H1 (cell line): ENCODE results near the gene ADGRG1. TPM values are rescaled to one million over a fixed set of nuclear protein-coding genes. Genes with fewer than 3 reads are reported as not detected.

ENCODE experiments used
- CTCF ChIA-PET: fragments of 300-600 bp; sonication (Branson Sonifier 250); formaldehyde crosslinking; loops from one replicate; lab custom pipeline; 2021; ENCODE audit not compliant: partially characterized antibody; lab: Charles Lee
- POLR2A ChIA-PET: fragments of 300-600 bp; sonication (Branson Sonifier 250); formaldehyde crosslinking; loops from one replicate; lab custom pipeline; 2021; ENCODE audit warnings: inconsistent platforms; ENCODE audit not compliant: partially characterized antibody; lab: Charles Lee
- DNase-seq, 2 experiments: peaks; one replicate each; pipeline versions ENCODE4 v3.0.0 to v3.0.0-alpha.2; 2010 to 2022; ENCODE audit warnings: low spot score in 2 of 2, low read depth in 1 of 2, mixed read lengths in 1 of 2
- FAIRE-seq: peaks from 2 replicates; lab custom pipeline; 2011; peaks lifted over from hg19 to GRCh38; lab: Jason Lieb, UNC
- H2AFZ ChIP-seq: 2 replicates; pipeline ENCODE4 v1.8.1; 2012; ENCODE audit warnings: low read length, inconsistent platforms
- H2AK5ac ChIP-seq: 2 replicates; pipeline ENCODE4 v1.6.1; 2013; ENCODE audit warnings: low read depth, low read length
- H2BK120ac ChIP-seq: replicated peaks from 2 replicates; pipeline ENCODE3; 2013; ENCODE audit warnings: low read depth, low read length, inconsistent platforms
- H2BK12ac ChIP-seq: 2 replicates; pipeline ENCODE4 v1.6.1; 2013; ENCODE audit warnings: low read depth, low read length
- H2BK15ac ChIP-seq: 2 replicates; pipeline ENCODE4 v1.6.1; 2013; ENCODE audit warnings: low read length
- H2BK20ac ChIP-seq: 2 replicates; pipeline ENCODE4 v1.6.1; 2013; ENCODE audit warnings: low read length
- H2BK5ac ChIP-seq: 2 replicates; pipeline ENCODE4 v1.6.1; 2013; ENCODE audit warnings: low read depth, low read length
- H3K14ac ChIP-seq: 2 replicates; pipeline ENCODE4 v1.6.1; 2013; ENCODE audit warnings: inconsistent platforms; ENCODE audit not compliant: insufficient read length
- H3K18ac ChIP-seq: 2 replicates; pipeline ENCODE4 v1.6.1; 2013; ENCODE audit warnings: low read length; ENCODE audit errors: extremely low read depth
- H3K23ac ChIP-seq: 2 replicates; pipeline ENCODE4 v1.6.1; 2013; ENCODE audit warnings: inconsistent platforms; ENCODE audit not compliant: insufficient read length
- H3K23me2 ChIP-seq: 2 replicates; pipeline ENCODE4 v1.6.1; 2013; ENCODE audit warnings: low read depth, low read length
- H3K27ac ChIP-seq: 2 replicates; pipeline ENCODE4 v1.6.1; 2011; ENCODE audit warnings: low read depth, low read length, inconsistent platforms
- H3K27me3 ChIP-seq, 4 experiments: replicated peaks in 1 of 4; 1 replicate in 1 of 4; 2 replicates in 3 of 4; pipeline versions ENCODE4 v1.6.1 to v1.8.1; 2011 to 2013; ENCODE audit warnings: low read length in 3 of 4, mild to moderate bottlenecking in 3 of 4, inconsistent platforms in 2 of 4, mixed read lengths in 2 of 4, moderate library complexity in 1 of 4; ENCODE audit not compliant: control insufficient read depth in 3 of 4, insufficient read depth in 3 of 4; ENCODE audit errors: extremely low read depth in 1 of 4
- H3K36me3 ChIP-seq, 4 experiments: 2 replicates each; pipeline versions ENCODE4 v1.6.1 to v1.8.1; 2011 to 2013; ENCODE audit warnings: mild to moderate bottlenecking in 4 of 4, low read length in 3 of 4, moderate library complexity in 2 of 4, control low read depth in 1 of 4, inconsistent platforms in 1 of 4; ENCODE audit not compliant: insufficient read depth in 4 of 4, control insufficient read depth in 2 of 4
- H3K4ac ChIP-seq: replicated peaks from 2 replicates; pipeline ENCODE3; 2013; ENCODE audit warnings: low read length, low read depth, mixed read lengths, inconsistent platforms; ENCODE audit not compliant: insufficient read length
- H3K4me1 ChIP-seq, 4 experiments: replicated peaks in 1 of 4; 1 replicate in 1 of 4; 2 replicates in 3 of 4; pipeline versions ENCODE4 v1.6.1 to v1.8.1; 2011 to 2013; ENCODE audit warnings: low read length in 3 of 4, inconsistent platforms in 2 of 4, mixed read lengths in 1 of 4; ENCODE audit not compliant: insufficient read depth in 4 of 4, control insufficient read depth in 3 of 4
- H3K4me2 ChIP-seq, 2 experiments: 2 replicates each; pipeline versions ENCODE4 v1.6.1 to v1.8.1; 2011 to 2013; ENCODE audit warnings: low read depth in 2 of 2, low read length in 2 of 2, control low read depth in 1 of 2, inconsistent platforms in 1 of 2, mild to moderate bottlenecking in 1 of 2; ENCODE audit not compliant: insufficient read depth in 1 of 2
- H3K4me3 ChIP-seq, 4 experiments: fragments of 200-600, 300-600 bp in 1 of 4; sonication (generic), shearing (Covaris generic), sonication (Bioruptor Twin) in 1 of 4; 2 replicates each; pipeline versions ENCODE4 v1.5.1 to v1.8.1; 2011 to 2016; ENCODE audit warnings: low read length in 4 of 4, low read depth in 3 of 4, control low read depth in 2 of 4, inconsistent platforms in 2 of 4, mild to moderate bottlenecking in 2 of 4, mixed read lengths in 1 of 4, moderate library complexity in 1 of 4; ENCODE audit not compliant: insufficient read depth in 2 of 4; ENCODE audit errors: extremely low read depth in 1 of 4
- H3K56ac ChIP-seq: replicated peaks from 2 replicates; pipeline ENCODE3; 2013; ENCODE audit warnings: low read depth, mild to moderate bottlenecking, mixed read lengths, low read length, inconsistent platforms; ENCODE audit not compliant: insufficient read length
- H3K79me1 ChIP-seq: 2 replicates; pipeline ENCODE4 v1.6.1; 2013; ENCODE audit warnings: low read depth, low read length, control low read depth
- H3K79me2 ChIP-seq, 2 experiments: 2 replicates each; pipeline versions ENCODE4 v1.6.1 to v1.8.1; 2012 to 2013; ENCODE audit warnings: low read length in 2 of 2, mild to moderate bottlenecking in 2 of 2, inconsistent platforms in 1 of 2; ENCODE audit not compliant: insufficient read depth in 2 of 2, control insufficient read depth in 1 of 2
- H3K9ac ChIP-seq, 4 experiments: replicated peaks in 1 of 4; 1 replicate in 1 of 4; 2 replicates in 3 of 4; pipeline versions ENCODE4 v1.6.1 to v1.8.1; 2011 to 2013; ENCODE audit warnings: low read depth in 3 of 4, low read length in 3 of 4, control low read depth in 2 of 4, mild to moderate bottlenecking in 2 of 4, moderate library complexity in 2 of 4, inconsistent platforms in 1 of 4; ENCODE audit errors: extremely low read depth in 1 of 4
- H3K9me3 ChIP-seq, 2 experiments: 2 replicates each; pipeline versions ENCODE4 v1.6.1 to v1.8.1; 2012 to 2013; ENCODE audit warnings: mild to moderate bottlenecking in 2 of 2, moderate library complexity in 2 of 2, control low read depth in 1 of 2, inconsistent platforms in 1 of 2, low read depth in 1 of 2, low read length in 1 of 2, mixed read lengths in 1 of 2; ENCODE audit not compliant: insufficient read depth in 2 of 2
- H4K20me1 ChIP-seq, 2 experiments: replicated peaks in 1 of 2; 2 replicates each; pipeline versions ENCODE3 to v1.8.1; 2011 to 2013; ENCODE audit warnings: inconsistent platforms in 2 of 2, low read length in 2 of 2, mild to moderate bottlenecking in 1 of 2; ENCODE audit not compliant: insufficient read depth in 2 of 2, control insufficient read depth in 1 of 2
- H4K5ac ChIP-seq: 2 replicates; pipeline ENCODE4 v1.6.1; 2013; ENCODE audit warnings: low read length, low read depth, mixed read lengths, inconsistent platforms; ENCODE audit not compliant: insufficient read length
- H4K8ac ChIP-seq: 2 replicates; pipeline ENCODE4 v1.8.0; 2013; ENCODE audit warnings: mild to moderate bottlenecking, moderate library complexity, low read length, inconsistent platforms; ENCODE audit not compliant: insufficient read depth; ENCODE audit errors: extremely low read depth
- H4K91ac ChIP-seq: replicated peaks from 2 replicates; pipeline ENCODE3; 2013; ENCODE audit warnings: low read length, mixed read lengths, inconsistent platforms; ENCODE audit not compliant: insufficient read length
- CEBPB ChIP-seq: IDR thresholded peaks from 2 replicates; pipeline ENCODE4 v1.6.1; 2012; ENCODE audit warnings: low read depth, low read length
- MAFK ChIP-seq: IDR thresholded peaks from 2 replicates; pipeline ENCODE4 v1.6.1; 2012; ENCODE audit warnings: low read depth, mild to moderate bottlenecking, improper control_type of control experiment, low read length
- MAX ChIP-seq: IDR thresholded peaks from 2 replicates; pipeline ENCODE4 v1.6.1; 2012; ENCODE audit warnings: inconsistent platforms
- YY1 ChIP-seq: IDR thresholded peaks from 2 replicates; pipeline ENCODE4 v1.6.1; 2011; ENCODE audit warnings: low read depth, mild to moderate bottlenecking, low read length
- WGBS, 2 experiments: shearing (Covaris generic) in 1 of 2; methylation state at CpG; one replicate each; pipeline versions ENCODE4 v1.1.6 to v1.1.7; 2013 to 2015; ENCODE audit warnings: low lambda C conversion rate in 2 of 2, mixed read lengths in 2 of 2, inconsistent platforms in 1 of 2, low coverage in 1 of 2, missing lambda C conversion rate in 1 of 2; ENCODE audit not compliant: insufficient replicate concordance in 2 of 2, insufficient coverage in 1 of 2, insufficient read length in 1 of 2; ENCODE audit errors: extremely low coverage in 1 of 2, missing lambda C conversion rate in 1 of 2; 5-methylcytosine and 5-hydroxymethylcytosine counted together
- polyA plus RNA-seq, 7 experiments: library from polyadenylated mRNA; depleted of rRNA in 3 of 7; stranded (reverse) in 5 of 7; unstranded in 2 of 7; fragments of >200 nt in 5 of 7; fragments of 200-250 nt in 2 of 7; gene quantifications; 1 replicate in 5 of 7; 2 replicates in 1 of 7; 4 replicates in 1 of 7; pipeline versions ENCODE4 v1.2.1 to v1.2.3, GENCODE V29; 2011 to 2013; ENCODE audit warnings: missing spikeins in 2 of 7, mixed read lengths in 2 of 7
- total RNA-seq: library from RNA; stranded (reverse); fragmentation: NEBNext Ultra II Directional; extraction: Animal tissue kit (Norgen Biotek cat#: 25700); gene quantifications from 2 replicates; pipeline ENCODE4 v1.2.1, GENCODE V29; 2021

The ADGRG1 gene
- total and polyA plus RNA-seq, 2 of the 8 experiments (the other 6 are each of a cell fraction or from before 2014, with no cell fraction given): 1.3 to 2.6 TPM

DNA sequence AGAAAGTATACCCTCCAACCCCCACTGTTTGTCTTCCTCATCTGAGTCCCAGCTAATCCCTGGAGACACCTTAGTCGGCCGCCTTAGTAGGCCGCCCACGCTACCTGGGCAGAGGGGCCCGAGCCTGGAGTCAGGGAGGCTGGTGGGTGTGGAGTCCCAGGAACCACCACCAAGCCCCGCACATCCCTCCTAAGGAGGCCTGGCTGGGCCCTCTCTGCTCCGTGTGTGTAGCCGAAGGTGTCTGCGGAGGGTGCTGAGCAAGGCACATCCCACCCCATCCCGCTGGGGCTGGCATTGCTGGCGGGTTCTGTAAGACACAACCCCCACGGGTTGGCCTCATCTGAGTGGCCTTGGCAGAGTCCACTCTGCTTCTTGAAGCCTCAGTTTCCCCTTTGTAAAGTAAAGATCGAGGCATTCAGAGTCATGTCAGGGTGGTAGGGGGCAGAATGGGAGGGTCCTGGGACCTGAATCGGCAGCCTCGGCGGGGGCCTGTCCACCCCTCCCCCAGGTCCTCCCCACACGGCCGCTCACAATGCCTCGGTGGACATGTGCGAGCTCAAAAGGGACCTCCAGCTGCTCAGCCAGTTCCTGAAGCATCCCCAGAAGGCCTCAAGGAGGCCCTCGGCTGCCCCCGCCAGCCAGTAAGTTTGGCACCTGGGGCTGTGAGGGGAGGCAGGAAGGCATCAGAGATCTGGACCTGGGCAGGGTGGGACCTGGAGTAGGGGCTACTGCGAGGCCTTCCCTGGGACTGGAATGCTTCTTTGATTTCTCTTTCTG is 24.5 kb downstream of the ADGRG1 start:
- no peak overlapping the region for H3K4me3 ChIP-seq
- H2BK5ac ChIP-seq: no peak overlapping the region
- H3K14ac ChIP-seq: no peak overlapping the region
- ChIA-PET CTCF (interaction anchor here (0.6 to 3.5 kb wide), 14 partner anchors 12 to 835 kb away, joined by 3 to 17 read pairs (median 4); partner anchors contain the start of genes ADGRG1 and ADGRG3), POLR2A (interaction anchor here (0.9 to 1.6 kb wide), 2 partner anchors 9 to 83 kb away, joined by 3 to 4 read pairs; partner anchors contain the start of gene KATNB1)
- H3K27me3 ChIP-seq: 0 out of 7 replicates have a peak, but pooled peaks cover 0 to 3% (median 0%) of the 10 kb centered on the region in 4 experiments
- no peak overlapping the region for H3K56ac ChIP-seq
- no peak overlapping the region for H3K4me2 ChIP-seq
- H3K27ac ChIP-seq: no peak overlapping the region
- no peak overlapping the region for H2AK5ac ChIP-seq
- no peak overlapping the region for H3K9ac ChIP-seq
- H2BK120ac ChIP-seq: no peak overlapping the region
- no peak overlapping the region for H2BK20ac ChIP-seq
- peaks cover 0 to 3% (median 0%) of the 10 kb centered on the region in 4 experiments; a peak in 4 of 7 replicates for H3K4me1 ChIP-seq
- DNase-seq: no peak
- H3K79me2 ChIP-seq: no peaks in the 10 kb centered on the region
- H2AFZ ChIP-seq: no peak overlapping the region
- no peak overlapping the region for H3K18ac ChIP-seq
- TF ChIP-seq MAFK (no peak), YY1 (no peak), MAX (no peak), CEBPB (no peak)
- H4K20me1 ChIP-seq: no peaks in the 10 kb centered on the region
- H2BK12ac ChIP-seq: no peak overlapping the region
- no peaks in the 10 kb centered on the region; the same call in 1 of the 2 replicates for H3K23me2 ChIP-seq
- no peak overlapping the region for H4K91ac ChIP-seq
- FAIRE-seq: no peak
- H2BK15ac ChIP-seq: no peak overlapping the region
- WGBS, 2 experiments: 88% methylated on average over 19 of the region's 23 CpGs; no CpG with 5 or more reads in 1 of the 2 experiments
- no peak overlapping the region for H3K4ac ChIP-seq
- no peak overlapping the region for H3K23ac ChIP-seq
- H4K5ac ChIP-seq: no peak overlapping the region
- H4K8ac ChIP-seq: no peak overlapping the region
- no peaks in the 10 kb centered on the region for H3K9me3 ChIP-seq
- no peaks in the 10 kb centered on the region for H3K36me3 ChIP-seq
- no peaks in the 10 kb centered on the region for H3K79me1 ChIP-seq
